Activated CD4-positive, alpha-beta memory T cell treated with anti-CD3 and anti-CD28 coated beads for 36 hours (primary cell): Measurements from ENCODE around the gene MICAL3. TPM values are rescaled to one million over a fixed set of nuclear protein-coding genes. Genes with fewer than 3 reads are reported as not detected.

Experiments used
- CTCF ChIA-PET: fragments of 350-600 bp; sonication (Branson Sonifier 250); formaldehyde crosslinking; loops from one replicate; lab custom pipeline; 2021; ENCODE audit warnings: antibody characterized with exemption, inconsistent platforms; lab: Charles Lee
- POLR2A ChIA-PET: fragments of 350-600 bp; sonication (Branson Sonifier 250); formaldehyde crosslinking; loops from one replicate; lab custom pipeline; 2021; ENCODE audit warnings: antibody characterized with exemption; lab: Charles Lee
- DNase-seq: peaks from one replicate; pipeline ENCODE4 v3.0.0-alpha.2; 2020
- H3K27ac Mint-ChIP-seq: one replicate; pipeline ENCODE4 v1.8.0; 2021; ENCODE audit warnings: mixed read lengths
- H3K27me3 Mint-ChIP-seq: one replicate; pipeline ENCODE4 v1.8.0; 2021; ENCODE audit warnings: mixed read lengths
- H3K36me3 Mint-ChIP-seq: one replicate; pipeline ENCODE4 v1.8.0; 2021; ENCODE audit warnings: mixed read lengths
- H3K4me1 Mint-ChIP-seq: one replicate; pipeline ENCODE4 v1.8.0; 2021; ENCODE audit warnings: low read depth, mixed read lengths
- H3K4me3 Mint-ChIP-seq: one replicate; pipeline ENCODE4 v1.8.0; 2021; ENCODE audit warnings: mild to moderate bottlenecking, mixed read lengths
- H3K9me3 Mint-ChIP-seq: one replicate; pipeline ENCODE4 v1.8.0; 2021; ENCODE audit warnings: mixed read lengths
- intact Hi-C: fragments of 100-400 bp; cut with micrococcal nuclease; formaldehyde crosslinking; loops from one replicate; pipeline ENCODE4 v1.15.1; 2023
- total RNA-seq, 2 experiments: library from RNA; stranded (reverse); gene quantifications; one replicate each; pipeline ENCODE4 v1.2.3, GENCODE V29; 2021

The MICAL3 gene
- total RNA-seq, 2 experiments from 2014 or later: 29.7 to 37.2 TPM

- POLR2A ChIA-PET: no interaction called here
- intact Hi-C loops: loop anchor here (10.0 kb wide), 1 partner anchor 47 kb away; the partner anchor contains the start of gene MICAL3
- Mint-ChIP-seq H3K4me1 (peaks cover 23% of the 10 kb centered on the region), H3K27ac (no peak overlapping the region), H3K9me3 (no peaks in the 10 kb centered on the region), H3K36me3 (peaks cover 2% of the 10 kb centered on the region), H3K27me3 (no peaks in the 10 kb centered on the region), H3K4me3 (no peak overlapping the region)
- CTCF ChIA-PET: no interaction called here
- DNase-seq: no peak
Observed at GRCh38 chr22:17977371-17977770, 47.0 kb downstream of the MICAL3 start.

- no peak overlapping the region for H3K27ac Mint-ChIP-seq
- no peak overlapping the region for H3K4me3 Mint-ChIP-seq
- POLR2A ChIA-PET: no interaction called here
- intact Hi-C loops: loop anchor here (10.0 kb wide), 1 partner anchor 49 kb away; the partner anchor contains the start of gene MICAL3
- H3K36me3 Mint-ChIP-seq: peaks cover 2% of the 10 kb centered on the region
- no peaks in the 10 kb centered on the region for H3K27me3 Mint-ChIP-seq
- DNase-seq: no peak
- no peaks in the 10 kb centered on the region for H3K9me3 Mint-ChIP-seq
- H3K4me1 Mint-ChIP-seq: peaks cover 19% of the 10 kb centered on the region
- CTCF ChIA-PET: no interaction called here
Observed at GRCh38 chr22:17976121-17976520, 48.2 kb downstream of the MICAL3 start.

- CTCF ChIA-PET: interaction anchor here (1.6 kb wide), 1 partner anchor 101 kb away, joined by 6 read pairs; no protein-coding TSS in a partner anchor
Observed at GRCh38 chr22:17974703-17975372, 49.5 kb downstream of the MICAL3 start.

GRCh38 chr22:17974087-17974486 lies 50.3 kb downstream of the MICAL3 start:
- POLR2A ChIA-PET: no interaction called here
- intact Hi-C loops: loop anchor here (10.0 kb wide), 1 partner anchor 51 kb away; the partner anchor contains the start of gene MICAL3
- Mint-ChIP-seq H3K27ac (no peak overlapping the region), H3K4me3 (no peak overlapping the region), H3K4me1 (peaks cover 7% of the 10 kb centered on the region), H3K27me3 (no peaks in the 10 kb centered on the region), H3K9me3 (no peaks in the 10 kb centered on the region), H3K36me3 (peaks cover 1% of the 10 kb centered on the region)
- DNase-seq: no peak
- CTCF ChIA-PET: interaction anchor here (0.9 to 1.6 kb wide), 2 partner anchors 102 to 232 kb away, joined by 3 to 6 read pairs; no protein-coding TSS in a partner anchor

More at GRCh38 chr22:17974703-17975372, 49.5 kb downstream of the MICAL3 start:
- POLR2A ChIA-PET: no interaction called here
- H3K9me3 Mint-ChIP-seq: no peaks in the 10 kb centered on the region
- no peaks in the 10 kb centered on the region for H3K27me3 Mint-ChIP-seq
- H3K4me3 Mint-ChIP-seq: no peak overlapping the region
- intact Hi-C loops: loop anchor here (10.0 kb wide), 1 partner anchor 50 kb away; the partner anchor contains the start of gene MICAL3
- H3K27ac Mint-ChIP-seq: no peak overlapping the region
- H3K36me3 Mint-ChIP-seq: no peaks in the 10 kb centered on the region
- H3K4me1 Mint-ChIP-seq: peaks cover 7% of the 10 kb centered on the region
- peak; percentile 14 for DNase-seq

GRCh38 chr22:17973217-17973616 lies 51.1 kb downstream of the MICAL3 start:
- intact Hi-C loops: loop anchor here (10.0 kb wide), 1 partner anchor 52 kb away; the partner anchor contains the start of gene MICAL3
- Mint-ChIP-seq H3K4me1 (peaks cover 7% of the 10 kb centered on the region), H3K4me3 (no peak overlapping the region), H3K27me3 (no peaks in the 10 kb centered on the region), H3K9me3 (no peaks in the 10 kb centered on the region), H3K36me3 (peaks cover 1% of the 10 kb centered on the region), H3K27ac (no peak overlapping the region)
- POLR2A ChIA-PET: no interaction called here
- no peak for DNase-seq
- CTCF ChIA-PET: interaction anchor here (0.9 to 1.6 kb wide), 2 partner anchors 103 to 231 kb away, joined by 3 to 6 read pairs; no protein-coding TSS in a partner anchor

- H3K4me1 Mint-ChIP-seq: peaks cover 7% of the 10 kb centered on the region
- no peaks in the 10 kb centered on the region for H3K9me3 Mint-ChIP-seq
- no peak overlapping the region for H3K4me3 Mint-ChIP-seq
- H3K27ac Mint-ChIP-seq: no peak overlapping the region
- intact Hi-C loops: loop anchor here (10.0 kb wide), 1 partner anchor 52 kb away; the partner anchor contains the start of gene MICAL3
- ChIA-PET CTCF (no interaction called here), POLR2A (no interaction called here)
- DNase-seq: no peak
- H3K27me3 Mint-ChIP-seq: no peaks in the 10 kb centered on the region
- H3K36me3 Mint-ChIP-seq: peaks cover 1% of the 10 kb centered on the region
Observed at GRCh38 chr22:17972385-17973191, 51.8 kb downstream of the MICAL3 start.

- intact Hi-C loops: loop anchor here (10.0 kb wide), 1 partner anchor 53 kb away; the partner anchor contains the start of gene MICAL3
- peaks cover 1% of the 10 kb centered on the region for H3K36me3 Mint-ChIP-seq
- H3K9me3 Mint-ChIP-seq: no peaks in the 10 kb centered on the region
- peaks cover 3% of the 10 kb centered on the region for H3K4me1 Mint-ChIP-seq
- no peak for DNase-seq
- H3K27ac Mint-ChIP-seq: no peak overlapping the region
- ChIA-PET CTCF (no interaction called here), POLR2A (no interaction called here)
- H3K4me3 Mint-ChIP-seq: no peak overlapping the region
- no peaks in the 10 kb centered on the region for H3K27me3 Mint-ChIP-seq
Observed at GRCh38 chr22:17971711-17972110, 52.6 kb downstream of the MICAL3 start.

- Mint-ChIP-seq H3K4me3 (no peak overlapping the region), H3K27me3 (no peaks in the 10 kb centered on the region), H3K9me3 (no peaks in the 10 kb centered on the region), H3K27ac (no peak overlapping the region), H3K36me3 (peaks cover 1% of the 10 kb centered on the region), H3K4me1 (peaks cover 7% of the 10 kb centered on the region)
- ChIA-PET CTCF (no interaction called here), POLR2A (no interaction called here)
- no peak for DNase-seq
- intact Hi-C loops: loop anchor here (10.0 kb wide), 1 partner anchor 55 kb away; the partner anchor contains the start of gene MICAL3
Observed at GRCh38 chr22:17970201-17970708, 54.1 kb downstream of the MICAL3 start.

GRCh38 chr22:17969701-17970113 lies 54.7 kb downstream of the MICAL3 start:
- ChIA-PET CTCF (no interaction called here), POLR2A (no interaction called here)
- peaks cover 1% of the 10 kb centered on the region for H3K36me3 Mint-ChIP-seq
- H3K4me3 Mint-ChIP-seq: no peak overlapping the region
- no peak overlapping the region for H3K27ac Mint-ChIP-seq
- intact Hi-C loops: loop anchor here (10.0 kb wide), 1 partner anchor 55 kb away; the partner anchor contains the start of gene MICAL3
- H3K9me3 Mint-ChIP-seq: no peaks in the 10 kb centered on the region
- no peaks in the 10 kb centered on the region for H3K27me3 Mint-ChIP-seq
- H3K4me1 Mint-ChIP-seq: peaks cover 6% of the 10 kb centered on the region
- no peak for DNase-seq

- POLR2A ChIA-PET: no interaction called here
- intact Hi-C loops: no loop called here
Observed at GRCh38 chr22:17968126-17968525, 56.2 kb downstream of the MICAL3 start.

GRCh38 chr22:17966403-17966717 lies 58.0 kb downstream of the MICAL3 start:
- Mint-ChIP-seq H3K27ac (no peak overlapping the region), H3K9me3 (no peaks in the 10 kb centered on the region), H3K36me3 (peaks cover 1% of the 10 kb centered on the region), H3K4me1 (peaks cover 6% of the 10 kb centered on the region), H3K27me3 (no peaks in the 10 kb centered on the region), H3K4me3 (no peak overlapping the region)
- intact Hi-C loops: no loop called here
- ChIA-PET CTCF (no interaction called here), POLR2A (no interaction called here)
- DNase-seq: no peak

More at GRCh38 chr22:17968126-17968525, 56.2 kb downstream of the MICAL3 start:
- no peak overlapping the region for H3K4me3 Mint-ChIP-seq
- no peak overlapping the region for H3K27ac Mint-ChIP-seq
- H3K36me3 Mint-ChIP-seq: peaks cover 1% of the 10 kb centered on the region
- no peaks in the 10 kb centered on the region for H3K9me3 Mint-ChIP-seq
- H3K4me1 Mint-ChIP-seq: peaks cover 6% of the 10 kb centered on the region
- no peak for DNase-seq
- CTCF ChIA-PET: no interaction called here
- no peaks in the 10 kb centered on the region for H3K27me3 Mint-ChIP-seq
